Measurements from ENCODE around the gene KICS2. TPM values are rescaled to one million over a fixed set of nuclear protein-coding genes. Genes with fewer than 3 reads are reported as not detected.
A peak's percentile ranks its signal among the peaks of the same experiment; 100 is the strongest.

The KICS2 gene
- polyA plus RNA-seq, 1 donor: 5.6 TPM

- H3K27ac ChIP-seq (ENCODE audit: low read length): no peak overlapping the region
- H3K27me3 ChIP-seq (ENCODE audit: control insufficient read depth, insufficient read depth, low read length): no peaks in the 10 kb centered on the region
- 79% methylated on average over 2 of the region's 3 CpGs for WGBS (ENCODE audit: insufficient coverage, low lambda C conversion rate)
- no peaks in the 10 kb centered on the region for H3K4me1 ChIP-seq (ENCODE audit: control insufficient read depth, insufficient read depth, low read length)
- H3K36me3 ChIP-seq (ENCODE audit: control insufficient read depth, insufficient read depth, low read length): no peaks in the 10 kb centered on the region
- DNase-seq: no peak
- no peak overlapping the region for H3K4me3 ChIP-seq (ENCODE audit: low read length)
- H3K9me3 ChIP-seq (ENCODE audit: control insufficient read depth, low read depth, low read length): no peaks in the 10 kb centered on the region
Observed at GRCh38 chr12:64252681-64253080, 30.6 kb upstream of the KICS2 start.

GRCh38 chr12:64243809-64244208 lies 21.7 kb upstream of the KICS2 start:
- no peak overlapping the region for H3K4me3 ChIP-seq (ENCODE audit: low read length)

GRCh38 chr12:64240781-64241180 lies 18.7 kb upstream of the KICS2 start:
- H3K4me1 ChIP-seq (ENCODE audit: control insufficient read depth, insufficient read depth, low read length): no peaks in the 10 kb centered on the region
- no peaks in the 10 kb centered on the region for H3K9me3 ChIP-seq (ENCODE audit: control insufficient read depth, low read depth, low read length)
- WGBS (ENCODE audit: insufficient coverage, low lambda C conversion rate): 92% methylated on average over 2 of the region's 3 CpGs
- DNase-seq: no peak
- H3K27ac ChIP-seq (ENCODE audit: low read length): no peak overlapping the region
- no peak overlapping the region for H3K4me3 ChIP-seq (ENCODE audit: low read length)
- H3K27me3 ChIP-seq (ENCODE audit: control insufficient read depth, insufficient read depth, low read length): no peaks in the 10 kb centered on the region
- H3K36me3 ChIP-seq (ENCODE audit: control insufficient read depth, insufficient read depth, low read length): no peaks in the 10 kb centered on the region

More at GRCh38 chr12:64243809-64244208, 21.7 kb upstream of the KICS2 start:
- H3K4me1 ChIP-seq (ENCODE audit: control insufficient read depth, insufficient read depth, low read length): no peaks in the 10 kb centered on the region
- no CpG with 5 or more reads among the region's 4 CpGs for WGBS (ENCODE audit: insufficient coverage, low lambda C conversion rate)
- no peak for DNase-seq
- H3K27me3 ChIP-seq (ENCODE audit: control insufficient read depth, insufficient read depth, low read length): no peaks in the 10 kb centered on the region
- H3K9me3 ChIP-seq (ENCODE audit: control insufficient read depth, low read depth, low read length): no peaks in the 10 kb centered on the region
- no peaks in the 10 kb centered on the region for H3K36me3 ChIP-seq (ENCODE audit: control insufficient read depth, insufficient read depth, low read length)
- H3K27ac ChIP-seq (ENCODE audit: low read length): no peak overlapping the region

GRCh38 chr12:64237382-64237781 lies 15.3 kb upstream of the KICS2 start:
- Histone ChIP-seq H3K36me3 (ENCODE audit: control insufficient read depth, insufficient read depth, low read length) (no peaks in the 10 kb centered on the region), H3K9me3 (ENCODE audit: control insufficient read depth, low read depth, low read length) (no peaks in the 10 kb centered on the region), H3K4me3 (ENCODE audit: low read length) (no peak overlapping the region), H3K4me1 (ENCODE audit: control insufficient read depth, insufficient read depth, low read length) (no peaks in the 10 kb centered on the region), H3K27ac (ENCODE audit: low read length) (no peak overlapping the region), H3K27me3 (ENCODE audit: control insufficient read depth, insufficient read depth, low read length) (no peaks in the 10 kb centered on the region)
- no peak for DNase-seq

GRCh38 chr12:64236549-64236948 lies 14.5 kb upstream of the KICS2 start:
- DNase-seq: peak in 1 of 2 donors; percentile 30
- H3K4me1 ChIP-seq (ENCODE audit: control insufficient read depth, insufficient read depth, low read length): no peaks in the 10 kb centered on the region
- no peaks in the 10 kb centered on the region for H3K9me3 ChIP-seq (ENCODE audit: control insufficient read depth, low read depth, low read length)
- H3K4me3 ChIP-seq (ENCODE audit: low read length): no peak overlapping the region
- no peak overlapping the region for H3K27ac ChIP-seq (ENCODE audit: low read length)
- H3K36me3 ChIP-seq (ENCODE audit: control insufficient read depth, insufficient read depth, low read length): no peaks in the 10 kb centered on the region
- no peaks in the 10 kb centered on the region for H3K27me3 ChIP-seq (ENCODE audit: control insufficient read depth, insufficient read depth, low read length)

- no peaks in the 10 kb centered on the region for H3K27me3 ChIP-seq (ENCODE audit: control insufficient read depth, insufficient read depth, low read length)
- H3K9me3 ChIP-seq (ENCODE audit: control insufficient read depth, low read depth, low read length): no peaks in the 10 kb centered on the region
- no peak for DNase-seq
- no peaks in the 10 kb centered on the region for H3K36me3 ChIP-seq (ENCODE audit: control insufficient read depth, insufficient read depth, low read length)
- WGBS (ENCODE audit: insufficient coverage, low lambda C conversion rate): no CpG with 5 or more reads among the region's 1 CpG
- H3K27ac ChIP-seq (ENCODE audit: low read length): no peak overlapping the region
- H3K4me3 ChIP-seq (ENCODE audit: low read length): no peak overlapping the region
- H3K4me1 ChIP-seq (ENCODE audit: control insufficient read depth, insufficient read depth, low read length): no peaks in the 10 kb centered on the region
Observed at GRCh38 chr12:64232196-64232595, 10.1 kb upstream of the KICS2 start.

GRCh38 chr12:64229796-64230195 lies 7.7 kb upstream of the KICS2 start:
- Histone ChIP-seq H3K36me3 (ENCODE audit: control insufficient read depth, insufficient read depth, low read length) (no peaks in the 10 kb centered on the region), H3K27me3 (ENCODE audit: control insufficient read depth, insufficient read depth, low read length) (no peaks in the 10 kb centered on the region), H3K27ac (ENCODE audit: low read length) (no peak overlapping the region), H3K9me3 (ENCODE audit: control insufficient read depth, low read depth, low read length) (no peaks in the 10 kb centered on the region), H3K4me3 (ENCODE audit: low read length) (no peak overlapping the region), H3K4me1 (ENCODE audit: control insufficient read depth, insufficient read depth, low read length) (no peaks in the 10 kb centered on the region)
- DNase-seq: no peak
- no CpG with 5 or more reads among the region's 5 CpGs for WGBS (ENCODE audit: insufficient coverage, low lambda C conversion rate)

GRCh38 chr12:64229240-64229639 lies 7.1 kb upstream of the KICS2 start:
- Histone ChIP-seq H3K36me3 (ENCODE audit: control insufficient read depth, insufficient read depth, low read length) (no peaks in the 10 kb centered on the region), H3K4me3 (ENCODE audit: low read length) (no peak overlapping the region), H3K27ac (ENCODE audit: low read length) (no peak overlapping the region), H3K9me3 (ENCODE audit: control insufficient read depth, low read depth, low read length) (no peaks in the 10 kb centered on the region), H3K27me3 (ENCODE audit: control insufficient read depth, insufficient read depth, low read length) (no peaks in the 10 kb centered on the region), H3K4me1 (ENCODE audit: control insufficient read depth, insufficient read depth, low read length) (no peaks in the 10 kb centered on the region)
- no peak for DNase-seq
- WGBS (ENCODE audit: insufficient coverage, low lambda C conversion rate): no CpG with 5 or more reads among the region's 4 CpGs

- no peaks in the 10 kb centered on the region for H3K36me3 ChIP-seq (ENCODE audit: control insufficient read depth, insufficient read depth, low read length)
- DNase-seq: no peak
- no peaks in the 10 kb centered on the region for H3K4me1 ChIP-seq (ENCODE audit: control insufficient read depth, insufficient read depth, low read length)
- H3K9me3 ChIP-seq (ENCODE audit: control insufficient read depth, low read depth, low read length): no peaks in the 10 kb centered on the region
- no peaks in the 10 kb centered on the region for H3K27me3 ChIP-seq (ENCODE audit: control insufficient read depth, insufficient read depth, low read length)
- no peak overlapping the region for H3K4me3 ChIP-seq (ENCODE audit: low read length)
- H3K27ac ChIP-seq (ENCODE audit: low read length): no peak overlapping the region
- WGBS (ENCODE audit: insufficient coverage, low lambda C conversion rate): no CpG with 5 or more reads among the region's 2 CpGs
Observed at GRCh38 chr12:64225626-64226025, 3.5 kb upstream of the KICS2 start.

- Histone ChIP-seq H3K27me3 (ENCODE audit: control insufficient read depth, insufficient read depth, low read length) (no peaks in the 10 kb centered on the region), H3K4me1 (ENCODE audit: control insufficient read depth, insufficient read depth, low read length) (no peaks in the 10 kb centered on the region), H3K36me3 (ENCODE audit: control insufficient read depth, insufficient read depth, low read length) (no peaks in the 10 kb centered on the region), H3K27ac (ENCODE audit: low read length) (peak overlapping the region; percentile 87), H3K9me3 (ENCODE audit: control insufficient read depth, low read depth, low read length) (no peaks in the 10 kb centered on the region), H3K4me3 (ENCODE audit: low read length) (peak overlapping the region; percentile 93)
- no CpG with 5 or more reads among the region's 16 CpGs for WGBS (ENCODE audit: insufficient coverage, low lambda C conversion rate)
- peak; percentile 76 to 91 for DNase-seq
Observed at GRCh38 chr12:64221651-64222008, 466 bp downstream of the KICS2 start.

GRCh38 chr12:64220046-64220445 lies 2.0 kb downstream of the KICS2 start:
- H3K9me3 ChIP-seq (ENCODE audit: control insufficient read depth, low read depth, low read length): no peaks in the 10 kb centered on the region
- no peak overlapping the region for H3K4me3 ChIP-seq (ENCODE audit: low read length)
- no peaks in the 10 kb centered on the region for H3K27me3 ChIP-seq (ENCODE audit: control insufficient read depth, insufficient read depth, low read length)
- WGBS (ENCODE audit: insufficient coverage, low lambda C conversion rate): 100% methylated on average over 1 of the region's 3 CpGs
- DNase-seq: no peak
- H3K27ac ChIP-seq (ENCODE audit: low read length): no peak overlapping the region
- H3K4me1 ChIP-seq (ENCODE audit: control insufficient read depth, insufficient read depth, low read length): no peaks in the 10 kb centered on the region
- H3K36me3 ChIP-seq (ENCODE audit: control insufficient read depth, insufficient read depth, low read length): no peaks in the 10 kb centered on the region
